Activated gamma-delta T cell (primary cell): Measurements from ENCODE around the gene TRIM65.
A peak's percentile ranks its signal among the peaks of the same experiment; 100 is the strongest.

Source experiments
- DNase-seq: peaks from one replicate; lab custom pipeline; 2025; lab: John Stamatoyannopoulos, UW

The TRIM65 gene

DNA sequence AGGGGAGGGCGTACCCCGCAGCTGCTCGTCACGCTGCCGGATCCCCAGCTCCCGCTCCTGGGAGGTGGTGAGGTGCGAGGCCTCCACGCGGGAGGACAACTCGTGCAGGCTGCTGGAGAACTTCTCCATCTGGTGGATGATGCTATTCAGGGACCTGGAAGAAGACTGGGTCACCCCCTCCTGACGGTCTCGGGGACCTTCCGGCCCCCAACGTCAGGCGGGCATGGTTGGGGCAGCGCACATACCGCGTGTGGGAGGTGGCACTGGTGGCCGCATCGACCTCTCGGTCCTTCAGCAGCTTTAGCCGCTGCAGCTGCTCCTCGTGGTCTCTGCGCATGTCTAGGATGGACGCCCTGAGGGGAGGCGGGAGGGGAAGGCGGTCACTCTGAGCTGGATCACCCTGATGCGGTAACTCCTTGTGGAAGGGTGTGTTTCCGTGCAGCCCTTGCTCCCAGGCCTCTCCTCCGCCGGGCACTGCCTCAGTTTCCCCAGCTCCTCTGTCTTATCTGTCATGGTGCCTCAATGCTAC lies 21.2 kb upstream of the TRIM65 start:
- no peak for DNase-seq

DNA sequence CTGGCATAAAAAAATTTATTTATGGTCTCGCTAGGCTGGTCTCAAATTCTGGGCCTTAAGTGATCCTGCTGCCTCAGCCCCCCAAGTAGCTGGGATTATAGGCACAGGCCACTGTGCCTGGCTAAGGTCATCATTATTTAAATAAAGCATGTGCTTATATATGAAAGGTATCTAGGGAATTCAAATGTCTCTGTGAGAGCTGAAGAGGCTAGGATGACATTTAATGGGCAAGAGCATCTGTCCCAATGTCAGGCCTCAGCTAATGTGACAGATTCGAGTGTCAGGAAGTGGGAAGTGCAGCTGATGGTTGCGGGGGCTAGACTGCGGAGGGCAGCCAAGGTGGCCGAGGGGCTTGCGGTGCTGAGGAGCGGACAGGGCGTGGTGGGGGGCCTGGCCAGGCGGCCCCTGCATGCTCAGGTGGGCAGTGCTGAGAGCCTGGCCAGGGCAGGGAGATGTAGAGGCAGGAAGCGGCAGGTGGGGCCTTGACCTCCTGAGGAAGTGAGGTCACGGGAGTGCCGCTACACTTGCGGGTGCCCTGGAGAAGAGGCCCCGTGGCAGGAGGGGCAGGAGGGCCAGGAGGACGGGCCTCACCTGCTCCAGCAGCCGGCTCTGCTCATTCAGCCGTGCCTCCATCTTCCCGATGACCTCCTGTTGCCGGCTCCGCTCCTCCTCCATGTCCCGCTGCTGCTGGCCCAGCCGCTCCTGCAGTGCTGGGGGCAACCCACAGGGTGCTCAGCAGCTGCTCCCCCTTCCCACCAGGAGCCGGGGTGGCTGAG lies 20.6 kb upstream of the TRIM65 start:
- no peak for DNase-seq

DNA sequence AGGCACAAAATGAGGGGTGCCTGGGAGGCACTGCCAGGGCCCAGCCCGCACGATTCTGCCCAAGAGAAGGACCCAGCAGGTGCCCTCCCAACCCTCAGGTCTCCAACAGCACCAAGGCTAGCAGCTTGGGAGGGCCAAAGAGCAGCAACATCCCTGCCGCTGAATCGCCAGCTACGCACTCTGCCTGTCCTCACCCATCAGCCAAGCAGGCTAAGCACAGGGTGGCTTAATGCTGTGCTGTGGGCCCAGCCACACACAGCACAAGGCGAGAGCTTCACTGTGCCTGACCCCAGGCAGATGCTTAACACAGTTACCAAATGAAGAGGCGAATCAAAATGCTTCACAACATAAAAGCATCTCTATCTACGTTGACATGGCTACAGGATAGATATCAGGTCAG lies 18.5 kb upstream of the TRIM65 start:
- no peak for DNase-seq

GRCh38 chr17:75914643-75915267 lies 18.0 kb upstream of the TRIM65 start:
- no peak for DNase-seq

DNA sequence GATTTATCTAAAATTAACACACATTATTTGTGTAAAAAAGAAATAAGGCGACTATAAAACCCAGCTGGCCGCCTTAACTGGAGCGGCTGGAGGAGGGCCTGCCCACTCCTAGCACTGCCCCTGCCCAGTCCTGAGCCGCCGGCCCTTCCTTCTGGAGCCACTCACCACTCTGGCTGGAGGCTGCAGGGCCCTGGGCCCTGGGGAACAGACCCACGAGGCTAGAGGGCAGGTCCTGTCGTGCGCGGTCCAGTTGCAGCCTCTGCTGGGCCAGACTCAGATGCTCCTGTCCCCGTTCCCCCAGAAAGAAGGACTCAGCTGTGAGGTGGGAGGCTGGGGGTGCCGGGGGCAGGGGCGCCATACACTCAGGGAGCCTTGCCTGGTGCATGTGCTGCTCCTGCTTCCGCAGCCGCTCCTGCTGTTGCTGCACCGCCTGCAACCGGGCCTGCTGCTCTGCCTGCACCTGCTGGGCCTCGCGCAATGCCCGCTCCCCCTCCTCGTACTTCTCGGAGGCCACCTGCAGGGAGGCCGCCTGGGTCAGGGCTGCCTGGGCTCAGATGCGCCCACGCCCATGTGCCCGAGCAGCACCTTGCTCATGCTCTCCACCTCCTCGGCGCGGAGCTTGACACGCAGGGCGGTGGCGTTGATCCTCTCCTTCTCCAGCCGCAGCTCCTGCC lies 16.9 kb upstream of the TRIM65 start:
- DNase-seq = no peak

- no peak for DNase-seq
Measured at GRCh38 chr17:75910699-75911098, 13.9 kb upstream of the TRIM65 start.

- DNase-seq = no peak
Measured at GRCh38 chr17:75909812-75910274, 13.1 kb upstream of the TRIM65 start.

- DNase-seq = no peak
Measured at GRCh38 chr17:75909051-75909811, 12.5 kb upstream of the TRIM65 start.

GRCh38 chr17:75908201-75908600 lies 11.4 kb upstream of the TRIM65 start:
- no peak for DNase-seq

DNA sequence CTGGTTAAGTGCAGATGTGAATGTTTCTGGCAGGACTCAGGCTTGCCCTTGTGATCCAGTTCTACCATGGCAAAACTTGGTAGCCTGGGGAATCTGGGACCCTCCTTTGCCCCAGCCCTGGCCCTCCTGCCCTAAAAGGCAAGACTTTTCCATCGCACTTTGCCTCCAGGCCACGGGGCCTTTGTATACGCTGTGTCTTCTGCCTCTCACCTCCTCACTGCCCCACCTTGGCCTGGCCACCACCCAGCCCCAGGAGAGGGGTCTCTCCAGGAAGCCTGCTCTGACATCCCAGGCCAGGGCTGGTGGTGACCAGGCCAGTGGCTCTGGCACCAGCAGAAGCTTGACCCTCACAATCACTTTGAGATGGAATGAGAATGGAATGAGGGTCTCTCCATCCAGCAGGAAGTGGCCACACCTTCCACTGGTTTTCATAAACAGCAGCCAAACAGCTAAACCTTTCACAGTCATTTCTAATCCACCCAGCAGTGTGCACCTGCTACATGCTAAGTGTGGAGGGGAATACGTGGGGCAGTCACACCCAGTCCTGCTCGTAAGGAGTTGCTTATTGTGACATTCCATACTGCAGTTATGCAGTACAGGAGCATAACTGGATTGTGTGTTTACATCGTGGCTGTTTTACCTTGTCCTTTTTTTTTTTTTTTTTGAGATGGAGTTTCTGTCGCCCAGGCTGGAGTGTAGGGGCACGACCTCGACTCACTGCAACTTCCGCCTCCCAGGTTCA lies 9.6 kb upstream of the TRIM65 start:
- DNase-seq = no peak

- DNase-seq = peak; percentile 92
Measured at GRCh38 chr17:75904749-75905521, 8.2 kb upstream of the TRIM65 start, which contains the start of gene MRPL38. Gene MRPL38, minus strand, starts transcription at chr17:75904884. Its CDS starts 9 bp downstream, at chr17:75904875.

DNA sequence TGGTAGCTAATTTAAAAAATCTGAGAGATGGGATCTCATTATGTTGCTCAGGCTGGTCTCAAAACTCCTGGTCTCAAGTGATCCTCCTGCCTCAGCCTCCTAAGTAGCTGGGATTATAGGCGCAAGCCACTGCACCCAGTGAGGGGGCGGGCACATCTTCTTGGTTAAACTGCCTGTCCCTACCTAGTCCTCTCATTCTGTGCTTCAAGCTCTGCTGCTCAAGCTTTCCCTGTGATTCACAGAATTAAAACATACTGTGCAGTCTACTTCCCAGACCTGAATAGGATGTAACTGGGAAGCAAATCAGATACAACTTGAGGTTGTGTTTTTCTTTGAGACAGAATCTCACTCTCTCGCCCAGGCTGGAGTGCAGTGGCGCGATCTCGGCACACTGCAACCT lies 5.7 kb upstream of the TRIM65 start:
- no peak for DNase-seq

GRCh38 chr17:75901727-75902126 lies 5.0 kb upstream of the TRIM65 start:
- no peak for DNase-seq

DNA sequence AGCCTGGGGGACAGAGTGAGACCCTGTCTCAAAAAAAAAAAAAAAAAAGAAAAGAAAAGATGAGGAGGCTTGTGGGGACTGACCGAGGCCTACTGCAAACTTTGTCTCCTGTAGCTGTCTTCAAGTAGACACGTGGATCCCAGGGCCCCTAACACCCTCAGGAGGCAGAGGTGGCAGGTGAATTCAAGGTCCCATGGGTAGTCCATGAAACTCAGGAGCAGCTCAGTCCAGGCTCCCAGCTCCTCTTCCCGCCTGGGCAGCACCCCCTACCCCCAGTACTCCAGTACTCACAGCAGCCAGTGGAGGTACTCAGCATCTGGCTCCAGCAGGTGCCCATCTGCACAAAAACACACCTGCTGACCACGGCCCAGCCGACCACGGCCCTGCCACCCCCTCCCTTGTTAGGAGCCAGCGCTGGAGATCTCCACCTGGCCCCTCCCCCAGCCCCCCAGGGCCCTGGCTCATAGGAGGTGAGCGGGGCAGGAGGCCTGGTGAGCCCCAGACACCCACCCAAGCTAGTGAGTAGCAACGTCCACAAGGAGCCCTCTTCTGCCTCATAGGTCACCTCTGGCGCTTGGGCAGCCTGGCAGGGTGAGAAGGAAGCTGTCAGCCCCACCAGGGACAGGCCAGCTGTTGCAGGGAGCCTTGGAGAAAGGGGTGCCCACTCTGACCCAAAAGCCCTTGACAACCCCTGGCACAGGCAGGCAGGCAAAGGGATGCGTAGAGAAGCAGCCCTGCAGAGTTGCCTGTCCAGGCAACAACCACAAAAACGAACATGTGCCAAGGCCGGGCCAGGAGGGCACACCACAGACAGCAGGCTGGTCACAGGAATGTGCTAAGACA lies 4.2 kb upstream of the TRIM65 start:
- DNase-seq = no peak

GRCh38 chr17:75899767-75900468 lies 3.2 kb upstream of the TRIM65 start:
- DNase-seq = no peak

DNA sequence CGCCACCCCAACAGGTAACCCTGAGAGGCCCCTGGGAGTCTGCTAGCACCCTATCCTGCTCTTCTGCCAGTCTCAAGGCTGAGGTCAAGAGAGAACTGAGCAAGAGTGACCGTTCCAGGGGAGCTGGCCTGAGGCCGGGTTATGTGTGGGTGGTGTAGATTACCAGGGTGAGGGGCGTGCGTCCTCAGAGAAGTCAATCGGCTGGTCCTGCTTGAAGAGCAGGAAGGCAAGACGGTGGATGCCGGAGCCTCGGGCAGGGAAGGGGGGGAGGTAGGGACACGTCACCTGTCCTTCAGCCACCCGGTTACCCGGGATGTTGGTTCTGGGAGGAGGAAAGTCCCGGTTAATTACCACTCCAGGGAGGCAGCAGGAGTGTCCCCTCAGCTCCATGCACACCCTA lies 2.6 kb upstream of the TRIM65 start:
- no peak for DNase-seq

- no peak for DNase-seq
Measured at GRCh38 chr17:75898791-75899190, 2.0 kb upstream of the TRIM65 start.

GRCh38 chr17:75898065-75898464 lies 1.3 kb upstream of the TRIM65 start:
- DNase-seq = no peak
